AG08396 (cell line): ENCODE data around the gene PRAC1.
A peak's percentile ranks its signal among the peaks of the same experiment; 100 is the strongest.
"Not testable (repeated sequence)": the region's sequence is repeated elsewhere in the genome, so short reads cannot be mapped to it uniquely, and the experiment has no call there.

Experiments used
- DNase-seq: peaks from one replicate; pipeline ENCODE4 v3.0.0; 2012; ENCODE audit warnings: low spot score, mixed read lengths

PRAC1 gene

GRCh38 chr17:48726916-48727286, 4.6 kb upstream of the PRAC1 start:
- no peak for DNase-seq

- DNase-seq: no peak
Measured at GRCh38 chr17:48726114-48726915, 4.0 kb upstream of the PRAC1 start.

- DNase-seq: no peak
Measured at GRCh38 chr17:48725288-48726064, 3.2 kb upstream of the PRAC1 start.

GRCh38 chr17:48725004-48725287, 2.6 kb upstream of the PRAC1 start:
- no peak for DNase-seq

GRCh38 chr17:48724251-48725003, 2.1 kb upstream of the PRAC1 start:
- DNase-seq: peak; percentile 76

GRCh38 chr17:48723423-48724250, 1.3 kb upstream of the PRAC1 start:
- no peak for DNase-seq

- DNase-seq: no peak
Measured at GRCh38 chr17:48722915-48723422, 651 bp upstream of the PRAC1 start, which contains the start of gene PRAC2. Gene PRAC2 (plus strand): TSS chr17:48723185. CDS start chr17:48724411, 1,226 bp downstream.

GRCh38 chr17:48721009-48721402, 1.3 kb downstream of the PRAC1 start:
- DNase-seq: no peak

GRCh38 chr17:48720266-48721008, 1.9 kb downstream of the PRAC1 start:
- no peak for DNase-seq

GRCh38 chr17:48719642-48720265, 2.6 kb downstream of the PRAC1 start:
- DNase-seq: no peak

GRCh38 chr17:48718761-48719641, 3.3 kb downstream of the PRAC1 start:
- no peak for DNase-seq

- no peak for DNase-seq
Measured at GRCh38 chr17:48718227-48718760, 4.0 kb downstream of the PRAC1 start.

GRCh38 chr17:48717367-48718226, 4.7 kb downstream of the PRAC1 start:
- DNase-seq: no peak

GRCh38 chr17:48716549-48716948, 5.8 kb downstream of the PRAC1 start:
- not testable (repeated sequence) for DNase-seq

- DNase-seq: no peak
Measured at GRCh38 chr17:48715496-48716399, 6.6 kb downstream of the PRAC1 start.

- no peak for DNase-seq
Measured at GRCh38 chr17:48711128-48711527, 11.2 kb downstream of the PRAC1 start.
